ENCODE measurements around the gene TMEM178A. TPM values are rescaled to one million over a fixed set of nuclear protein-coding genes. Genes with fewer than 3 reads are reported as not detected.

TMEM178A gene
- total and polyA plus RNA-seq, 2 of the 8 experiments (the other 6 are each of a cell fraction or from before 2014, with no cell fraction given) = 11.2 to 14.9 TPM

- TF ChIP-seq RBBP5 (IDR thresholded peaks at IDR 0.05; ENCODE audit: borderline replicate concordance, low read depth, low read length) (no peak), POU5F1 (IDR thresholded peaks at IDR 0.05; ENCODE audit: low read depth, low read length) (no peak), RNF2 (IDR thresholded peaks at IDR 0.05; ENCODE audit: borderline replicate concordance, low read depth, low read length, missing control alignments, poor library complexity, severe bottlenecking) (no peak), CTBP2 (IDR thresholded peaks at IDR 0.05; ENCODE audit: borderline replicate concordance, insufficient read depth, insufficient read length, low read length) (no peak)
These were observed 45.1 kb downstream of the TMEM178A start (continued) for GRCh38 chr2:39710807-39711206.

Measured in H1 (cell line).